Natural killer cell (primary cell): ENCODE results near the gene CTPS2. TPM values are rescaled to one million over a fixed set of nuclear protein-coding genes. Genes with fewer than 3 reads are reported as not detected.

Experiments used
- ATAC-seq, 3 donors: fragments of 150-1000 bp in 2 of 3; fragments of 200-7000 bp in 1 of 3; cut with Tn5 transposase; 1 replicate in 1 of 3; 2 replicates in 2 of 3; pipeline ENCODE4 v1.10.0; 2021; ENCODE audit warnings: mild to moderate bottlenecking in 2 of 3, moderate library complexity in 2 of 3
- DNase-seq, 2 donors: peaks; one replicate each; pipeline versions ENCODE4 v3.0.0 to v3.0.0-alpha.2; 2013 to 2021; ENCODE audit warnings: mixed read lengths in 1 of 2
- H3K27ac ChIP-seq: one replicate; pipeline ENCODE4 v1.5.1; 2013; ENCODE audit warnings: mild to moderate bottlenecking, low read length
- H3K27me3 ChIP-seq: one replicate; pipeline ENCODE4 v1.6.1; 2013; ENCODE audit warnings: low read length; ENCODE audit not compliant: control insufficient read depth, insufficient read depth
- H3K36me3 ChIP-seq: one replicate; pipeline ENCODE4 v1.6.1; 2013; ENCODE audit warnings: low read length; ENCODE audit not compliant: control insufficient read depth, insufficient read depth
- H3K4me1 ChIP-seq: one replicate; pipeline ENCODE4 v1.6.1; 2013; ENCODE audit warnings: low read length; ENCODE audit not compliant: control insufficient read depth, insufficient read depth
- H3K4me3 ChIP-seq: one replicate; pipeline ENCODE4 v1.5.1; 2013; ENCODE audit warnings: low read length
- H3K9me3 ChIP-seq: one replicate; pipeline ENCODE4 v1.6.1; 2013; ENCODE audit warnings: low read length; ENCODE audit not compliant: control insufficient read depth, insufficient read depth
- H3K27ac Mint-ChIP-seq, 2 donors: one replicate each; pipeline ENCODE4 v1.8.0; 2022; ENCODE audit warnings: mild to moderate bottlenecking in 2 of 2, mixed read lengths in 2 of 2, moderate library complexity in 1 of 2
- H3K27me3 Mint-ChIP-seq, 2 donors: one replicate each; pipeline ENCODE4 v1.8.0; 2022; ENCODE audit warnings: low read depth in 2 of 2, mixed read lengths in 2 of 2
- H3K36me3 Mint-ChIP-seq: one replicate; pipeline ENCODE4 v1.8.0; 2022; ENCODE audit warnings: mixed read lengths
- H3K4me1 Mint-ChIP-seq, 2 donors: one replicate each; pipeline ENCODE4 v1.8.0; 2022; ENCODE audit warnings: mixed read lengths in 2 of 2
- H3K4me3 Mint-ChIP-seq: one replicate; pipeline ENCODE4 v1.8.0; 2022; ENCODE audit warnings: mild to moderate bottlenecking, moderate library complexity, mixed read lengths
- H3K9me3 Mint-ChIP-seq, 2 donors: one replicate each; pipeline ENCODE4 v1.8.0; 2022; ENCODE audit warnings: mixed read lengths in 2 of 2
- WGBS: methylation state at CpG from one replicate; pipeline ENCODE4 v1.1.7; 2013; ENCODE audit warnings: missing lambda C conversion rate; ENCODE audit not compliant: insufficient coverage; 5-methylcytosine and 5-hydroxymethylcytosine counted together
- intact Hi-C: fragments of 100-400 bp; cut with micrococcal nuclease; formaldehyde crosslinking; loops from one replicate; pipeline ENCODE4 v1.14.2; 2022
- total RNA-seq, 4 donors: library from RNA; stranded (reverse); fragments of 120-200 nt in 1 of 4; gene quantifications; one replicate each; pipeline versions ENCODE4 v1.2.3 to v1.2.4, GENCODE V29; 2013 to 2022
- TF ChIP-seq, protein P1 (sequence below): fragments of 200-600 bp; IDR thresholded peaks from one replicate; pipeline ENCODE4 v1.8.0; 2022; ENCODE audit warnings: antibody characterized with exemption

The CTPS2 gene
- total RNA-seq, 3 donors from 2014 or later (not counting 1 experiment from before 2014, with no cell fraction given), result 3.6 to 6.0 (median 5.2) TPM

DNA sequence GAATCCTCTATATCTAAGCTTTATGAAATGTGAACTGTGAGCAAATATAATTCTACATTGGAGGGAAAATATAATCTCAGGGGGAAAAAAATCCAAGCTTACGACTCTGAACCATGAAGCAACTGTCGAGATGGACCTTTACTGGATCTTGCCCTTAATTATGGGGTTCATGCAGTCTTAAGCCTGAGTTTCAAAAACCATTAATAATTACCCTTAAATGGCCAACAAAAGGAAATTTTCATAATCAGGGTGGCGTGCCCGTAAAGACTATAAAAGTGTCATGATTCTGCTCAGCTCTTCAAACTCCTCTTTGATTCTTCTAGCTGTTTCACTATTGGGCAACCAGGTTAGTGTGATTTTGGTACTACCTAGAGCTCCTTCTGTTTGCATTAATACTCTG, 62.6 kb downstream of the CTPS2 start, which contains the start of gene S100G:
S100G (plus strand) TSS at position 301 of the 400 bp plus-strand sequence. CDS start 849 bp downstream, outside the sequence.
- Mint-ChIP-seq H3K27me3 (peaks cover 0 to 8% of the 10 kb centered on the region in 2 donors), H3K27ac (no peak within 1 kb of the TSS), H3K9me3 (no peaks in the 10 kb centered on the region), H3K4me1 (no peaks in the 10 kb centered on the region), H3K36me3 (no peaks in the 10 kb centered on the region), H3K4me3 (no peak within 1 kb of the TSS)
- no peaks in the 10 kb centered on the region for H3K9me3 ChIP-seq
- 96% methylated on average over 3 of the region's 4 CpGs for WGBS
- H3K27ac ChIP-seq, result no peak within 1 kb of the TSS
- DNase-seq (no peak), ATAC-seq (no peak)
- H3K4me1 ChIP-seq, result no peaks in the 10 kb centered on the region
- no peaks in the 10 kb centered on the region for H3K36me3 ChIP-seq
- no peaks in the 10 kb centered on the region for H3K27me3 ChIP-seq
- intact Hi-C loops, result no loop called here
- no peak within 1 kb of the TSS for H3K4me3 ChIP-seq
- TF ChIP-seq, protein P1, sequence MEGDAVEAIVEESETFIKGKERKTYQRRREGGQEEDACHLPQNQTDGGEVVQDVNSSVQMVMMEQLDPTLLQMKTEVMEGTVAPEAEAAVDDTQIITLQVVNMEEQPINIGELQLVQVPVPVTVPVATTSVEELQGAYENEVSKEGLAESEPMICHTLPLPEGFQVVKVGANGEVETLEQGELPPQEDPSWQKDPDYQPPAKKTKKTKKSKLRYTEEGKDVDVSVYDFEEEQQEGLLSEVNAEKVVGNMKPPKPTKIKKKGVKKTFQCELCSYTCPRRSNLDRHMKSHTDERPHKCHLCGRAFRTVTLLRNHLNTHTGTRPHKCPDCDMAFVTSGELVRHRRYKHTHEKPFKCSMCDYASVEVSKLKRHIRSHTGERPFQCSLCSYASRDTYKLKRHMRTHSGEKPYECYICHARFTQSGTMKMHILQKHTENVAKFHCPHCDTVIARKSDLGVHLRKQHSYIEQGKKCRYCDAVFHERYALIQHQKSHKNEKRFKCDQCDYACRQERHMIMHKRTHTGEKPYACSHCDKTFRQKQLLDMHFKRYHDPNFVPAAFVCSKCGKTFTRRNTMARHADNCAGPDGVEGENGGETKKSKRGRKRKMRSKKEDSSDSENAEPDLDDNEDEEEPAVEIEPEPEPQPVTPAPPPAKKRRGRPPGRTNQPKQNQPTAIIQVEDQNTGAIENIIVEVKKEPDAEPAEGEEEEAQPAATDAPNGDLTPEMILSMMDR, result no peak

DNA sequence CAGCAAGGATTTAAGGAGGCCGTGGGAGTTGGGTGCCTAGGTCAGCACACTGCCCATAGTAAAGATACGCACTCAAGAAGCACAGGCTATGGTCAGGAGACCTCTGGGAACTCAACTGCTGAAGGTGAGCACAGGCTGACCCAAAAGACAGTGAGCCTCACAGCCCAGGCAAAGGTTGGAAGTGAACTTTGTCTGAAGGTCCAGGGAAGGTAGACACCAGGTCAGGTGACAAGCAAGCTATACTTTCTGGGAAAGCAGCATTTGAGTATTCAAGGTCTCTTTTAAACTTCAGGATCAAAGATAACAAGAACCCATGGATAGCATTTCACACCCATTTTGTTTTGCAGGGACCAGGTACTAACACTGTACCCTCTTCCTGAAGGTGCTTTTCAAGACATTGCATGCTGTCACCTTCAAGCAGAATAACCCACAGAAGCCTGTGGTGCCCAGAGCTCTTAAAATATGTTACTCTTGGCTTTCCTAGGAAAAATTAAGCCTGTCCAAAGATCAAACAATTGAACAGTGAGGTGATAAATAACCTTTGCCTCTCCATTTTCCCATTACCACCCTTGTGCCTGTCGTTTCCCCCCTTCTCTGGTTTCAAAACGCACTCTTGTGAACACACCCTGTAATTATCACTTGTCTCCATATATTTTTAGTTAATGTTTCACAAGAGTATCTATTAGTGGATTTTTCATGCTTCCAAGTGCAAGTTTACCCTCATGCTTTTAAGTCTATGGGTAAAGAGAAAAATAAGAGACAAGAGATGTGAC, 65.9 kb downstream of the CTPS2 start:
- Histone ChIP-seq H3K4me3 (no peak overlapping the region), H3K9me3 (no peaks in the 10 kb centered on the region), H3K4me1 (no peaks in the 10 kb centered on the region), H3K36me3 (no peaks in the 10 kb centered on the region), H3K27me3 (no peaks in the 10 kb centered on the region), H3K27ac (no peak overlapping the region)
- Mint-ChIP-seq H3K4me3 (no peak overlapping the region), H3K9me3 (no peaks in the 10 kb centered on the region), H3K36me3 (no peaks in the 10 kb centered on the region), H3K27ac (no peak overlapping the region), H3K4me1 (no peaks in the 10 kb centered on the region), H3K27me3 (peaks cover 0 to 8% of the 10 kb centered on the region in 2 donors)
- TF ChIP-seq, protein P1, result no peak
- WGBS, result 100% methylated on average over 2 of the region's 4 CpGs
- ATAC-seq (no peak), DNase-seq (no peak)
- intact Hi-C loops, result no loop called here

DNA sequence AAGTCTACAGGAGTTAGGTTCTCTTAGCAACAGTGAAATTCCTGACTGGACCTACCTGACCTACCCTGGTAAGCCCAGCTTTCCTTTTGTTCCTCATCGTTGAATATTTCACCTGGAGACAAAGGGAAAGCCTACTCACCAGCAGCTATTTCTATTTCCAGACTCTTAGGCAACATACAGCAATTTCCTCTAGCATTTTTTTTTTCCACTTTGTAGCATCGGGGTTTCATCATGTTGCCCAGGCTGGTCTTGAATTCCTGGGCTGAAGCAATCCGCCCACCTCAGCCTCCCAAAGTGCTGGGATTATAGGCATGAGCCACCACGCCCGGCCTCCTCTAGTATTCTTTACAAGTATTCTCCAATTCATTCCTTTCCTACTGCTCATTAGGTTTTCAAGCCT, 69.3 kb downstream of the CTPS2 start:
- ATAC-seq (no peak), DNase-seq (no peak)
- 82% methylated on average over 5 of the region's 5 CpGs for WGBS
- Histone ChIP-seq H3K27ac (no peak overlapping the region), H3K9me3 (no peaks in the 10 kb centered on the region), H3K27me3 (no peaks in the 10 kb centered on the region), H3K4me3 (no peak overlapping the region), H3K36me3 (no peaks in the 10 kb centered on the region), H3K4me1 (no peaks in the 10 kb centered on the region)
- TF ChIP-seq, protein P1, result no peak
- no peaks in the 10 kb centered on the region for H3K27me3 Mint-ChIP-seq
- H3K4me1 Mint-ChIP-seq, result no peaks in the 10 kb centered on the region
- intact Hi-C loops, result no loop called here
- no peak overlapping the region for H3K4me3 Mint-ChIP-seq
- no peaks in the 10 kb centered on the region for H3K36me3 Mint-ChIP-seq
- no peaks in the 10 kb centered on the region for H3K9me3 Mint-ChIP-seq
- no peak overlapping the region for H3K27ac Mint-ChIP-seq

DNA sequence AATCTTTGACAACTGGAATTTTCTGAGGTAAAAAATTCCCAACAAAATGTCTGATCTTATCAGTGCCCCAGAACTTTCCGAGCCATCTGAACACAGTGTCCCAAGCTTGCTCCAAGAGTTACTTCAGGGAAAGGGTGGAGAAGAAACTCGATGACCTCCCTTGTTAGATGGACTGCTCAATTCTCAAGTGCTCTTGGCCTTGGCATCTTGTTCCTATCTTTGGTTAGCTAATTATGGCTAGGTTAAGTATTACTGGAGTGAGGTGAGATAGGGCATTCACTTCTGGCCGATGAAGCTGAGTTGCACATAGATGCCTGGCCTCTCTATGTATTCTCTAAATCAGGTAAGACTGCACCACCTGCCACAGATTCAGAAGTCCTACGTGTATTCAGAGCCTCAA, 71.6 kb downstream of the CTPS2 start:
- H3K27me3 ChIP-seq, result no peaks in the 10 kb centered on the region
- H3K4me3 ChIP-seq, result no peak overlapping the region
- H3K9me3 ChIP-seq, result no peaks in the 10 kb centered on the region
- TF ChIP-seq, protein P1, result no peak
- DNase-seq (no peak), ATAC-seq (no peak)
- no peaks in the 10 kb centered on the region for H3K27me3 Mint-ChIP-seq
- no peaks in the 10 kb centered on the region for H3K36me3 ChIP-seq
- H3K4me3 Mint-ChIP-seq, result no peak overlapping the region
- WGBS, result 88% methylated on average over 3 of the region's 4 CpGs
- intact Hi-C loops, result no loop called here
- no peaks in the 10 kb centered on the region for H3K9me3 Mint-ChIP-seq
- H3K27ac Mint-ChIP-seq, result no peak overlapping the region
- H3K4me1 Mint-ChIP-seq, result no peaks in the 10 kb centered on the region
- no peaks in the 10 kb centered on the region for H3K4me1 ChIP-seq
- H3K36me3 Mint-ChIP-seq, result no peaks in the 10 kb centered on the region
- no peak overlapping the region for H3K27ac ChIP-seq
